GM12878 (cell line): ENCODE results near the gene ZNF701. TPM values are rescaled to one million over a fixed set of nuclear protein-coding genes. Genes with fewer than 3 reads are reported as not detected.

Experiments used
- BHLHE40 ChIP-seq, 2 experiments: fragments of 450-650 bp in 1 of 2; IDR thresholded peaks; 2 replicates each; pipeline ENCODE4 v1.6.1; 2011 to 2017; ENCODE audit warnings: low read depth in 2 of 2, borderline replicate concordance in 1 of 2, improper control_type of control experiment in 1 of 2, low read length in 1 of 2, mild to moderate bottlenecking in 1 of 2
- ELK1 ChIP-seq: IDR thresholded peaks from 2 replicates; pipeline ENCODE4 v1.6.1; 2012; ENCODE audit warnings: low read depth, low read length, improper control_type of control experiment
- EP300 ChIP-seq, 2 experiments: fragments of 150-350 bp in 1 of 2; IDR thresholded peaks; 2 replicates each; pipeline ENCODE4 v1.6.1; 2011 to 2012; ENCODE audit warnings: low read depth in 2 of 2, low read length in 2 of 2, borderline replicate concordance in 1 of 2, improper control_type of control experiment in 1 of 2, inconsistent platforms in 1 of 2; ENCODE audit not compliant: control insufficient read depth in 1 of 2
- MTA2 ChIP-seq: fragments of 450-650 bp; IDR thresholded peaks from 2 replicates; pipeline ENCODE4 v1.6.1; 2016; ENCODE audit warnings: low read depth, mild to moderate bottlenecking, moderate library complexity
- MTA3 ChIP-seq: IDR thresholded peaks from 2 replicates; pipeline ENCODE4 v1.6.1; 2012; ENCODE audit warnings: low read length, inconsistent platforms, borderline replicate concordance
- RCOR1 ChIP-seq: conservative IDR thresholded peaks from 2 replicates; pipeline ENCODE4 v1.6.1; 2012; ENCODE audit warnings: low read depth, low read length, improper control_type of control experiment
- SKIL ChIP-seq: fragments of 450-650 bp; IDR thresholded peaks from 2 replicates; pipeline ENCODE4 v1.6.1; 2017; ENCODE audit warnings: mild to moderate bottlenecking, low read depth, inconsistent platforms; ENCODE audit not compliant: poor library complexity, severe bottlenecking
- SP1 ChIP-seq: IDR thresholded peaks from one replicate; pipeline ENCODE4 v1.6.1; 2011; ENCODE audit warnings: low read depth, low read length
- SRF ChIP-seq, 2 experiments: IDR thresholded peaks; 2 replicates each; pipeline ENCODE4 v1.6.1; 2011; ENCODE audit warnings: low read depth in 2 of 2, low read length in 2 of 2, mild to moderate bottlenecking in 1 of 2, moderate library complexity in 1 of 2
- TARDBP ChIP-seq: IDR thresholded peaks from 2 replicates; pipeline ENCODE4 v1.6.1; 2016; ENCODE audit warnings: borderline replicate concordance
- WRNIP1 ChIP-seq: IDR thresholded peaks from 2 replicates; pipeline ENCODE4 v1.6.1; 2011; ENCODE audit warnings: low read depth, low read length, improper control_type of control experiment, borderline replicate concordance
- polyA plus RNA-seq, 11 experiments: library from polyadenylated mRNA; depleted of rRNA in 4 of 11; unstranded in 6 of 11; stranded (reverse) in 5 of 11; fragments of >200 nt; fragmentation: Nextera tagmentation in 4 of 11; fragmentation: Illumina TruSeq in 1 of 11; extraction: Ambion mirVana in 4 of 11; extraction: Trizol in 1 of 11; gene quantifications; 1 replicate in 1 of 11; 2 replicates in 10 of 11; pipeline versions ENCODE4 v1.2.1 to v1.2.3, GENCODE V29; 2011 to 2016; ENCODE audit warnings: inconsistent platforms in 2 of 11, missing spikeins in 2 of 11, low read depth in 1 of 11
- total RNA-seq, 4 experiments: library from RNA; depleted of rRNA in 3 of 4; stranded (reverse); fragments of >200 nt in 3 of 4; fragmentation: Illumina TruSeq in 1 of 4; extraction: Trizol in 1 of 4; gene quantifications; 2 replicates each; pipeline versions ENCODE4 v1.2.1 to v1.2.3, GENCODE V29; 2013 to 2021

Gene ZNF701
- total and polyA plus RNA-seq, 10 of the 15 experiments (the other 5 are each of a cell fraction or from before 2014, with no cell fraction given) = 3.1 to 18.1 (median 8.0) TPM

- TF ChIP-seq TARDBP (no peak), ELK1 (peak; percentile 31; the same call in 1 of the 2 replicates), SP1 (peak; percentile 60), SKIL (peak; percentile 37), MTA2 (no peak), EP300 (IDR thresholded peaks at IDR 0.05; ENCODE audit: borderline replicate concordance in 1 of 2, control insufficient read depth in 1 of 2, low read depth in 2 of 2, low read length in 2 of 2) (0 out of 4 replicates have a peak, but pooled peaks of 1 of the 2 experiments have one; percentile 11), SRF (IDR thresholded peaks at IDR 0.05; ENCODE audit: low read depth in 2 of 2, low read length in 2 of 2) (no peak), BHLHE40 (IDR thresholded peaks at IDR 0.05; ENCODE audit: borderline replicate concordance in 1 of 2, low read depth in 2 of 2, low read length in 1 of 2) (peak; percentile 35; a peak in 1 of 4 replicates), WRNIP1 (no peak), MTA3 (no peak), RCOR1 (no peak)
These were observed 34.2 kb upstream of the ZNF701 start (continued) for GRCh38 chr19:52535771-52536447.
